HCT116 (cell line): ENCODE results near the gene PTPRC. TPM values are rescaled to one million over a fixed set of nuclear protein-coding genes. Genes with fewer than 3 reads are reported as not detected.

Source experiments
- ATAC-seq: fragments of 200-7000 bp; cut with Tn5 transposase; 2 replicates; pipeline ENCODE4 v1.9.1; 2020; ENCODE audit warnings: mild to moderate bottlenecking, moderate library complexity
- BruUV-seq: library from RNA; stranded (reverse); fragments of 400-500 nt; replicated peaks from 2 replicates; lab custom pipeline; 2021; lab: Mats Ljungman, UMichigan
- CTCF ChIA-PET: fragments of 300-600 bp; sonication (Branson Sonifier 250); formaldehyde crosslinking; loops from one replicate; lab custom pipeline; 2021; ENCODE audit warnings: antibody characterized with exemption; lab: Charles Lee
- POLR2A ChIA-PET: fragments of 300-600, 350-600 bp; sonication (Branson Sonifier 250); formaldehyde crosslinking; loops from one replicate; lab custom pipeline; 2021; ENCODE audit warnings: antibody characterized with exemption; lab: Charles Lee
- RAD21 ChIA-PET, 2 experiments: fragments of 300-600 bp; sonication (Branson Sonifier 250); formaldehyde crosslinking; loops; one replicate each; lab custom pipeline; 2023; ENCODE audit warnings: low total read pairs in 2 of 2; ENCODE audit not compliant: uncharacterized antibody in 2 of 2, unreplicated experiment in 2 of 2, low non-redundant PET in 1 of 2; lab: Charles Lee
- DNase-seq: peaks from one replicate; pipeline ENCODE4 v3.0.0-alpha.2; 2010; ENCODE audit warnings: low read depth, low spot score
- H2AFZ ChIP-seq: fragments of 200-600 bp; shearing (Covaris generic), sonication (generic); 2 replicates; pipeline ENCODE4 v1.6.1; 2017; ENCODE audit warnings: low read depth, mixed run types, mixed read lengths, antibody characterized with exemption, low read length; ENCODE audit not compliant: poor library complexity, severe bottlenecking
- H3K27ac ChIP-seq: 2 replicates; pipeline ENCODE4 v1.5.1; 2012; ENCODE audit warnings: low read depth, low read length
- H3K27me3 ChIP-seq: fragments of 200-600 bp; sonication (generic); 2 replicates; pipeline ENCODE4 v1.6.1; 2016; ENCODE audit warnings: mixed run types, low read length, mixed read lengths; ENCODE audit not compliant: insufficient read depth
- H3K36me3 ChIP-seq, 2 experiments: fragments of 200-500 bp in 1 of 2; fragments of 200-600 bp in 1 of 2; sonication (Bioruptor generic) in 1 of 2; sonication (generic) in 1 of 2; 2 replicates each; pipeline versions ENCODE4 v1.5.1 to v1.6.1; 2014 to 2016; ENCODE audit warnings: low read length in 2 of 2, inconsistent platforms in 1 of 2, mixed read lengths in 1 of 2, mixed run types in 1 of 2; ENCODE audit not compliant: insufficient read depth in 2 of 2, control insufficient read depth in 1 of 2
- H3K4me1 ChIP-seq, 2 experiments: fragments of 200-600 bp in 1 of 2; sonication (generic) in 1 of 2; 2 replicates each; pipeline versions ENCODE4 v1.5.1 to v1.6.1; 2012 to 2017; ENCODE audit warnings: low read length in 2 of 2, inconsistent platforms in 1 of 2, mild to moderate bottlenecking in 1 of 2, mixed read lengths in 1 of 2, mixed run types in 1 of 2, moderate library complexity in 1 of 2; ENCODE audit not compliant: insufficient read depth in 2 of 2, control insufficient read depth in 1 of 2
- H3K4me2 ChIP-seq: fragments of 200-600 bp; sonication (generic); 2 replicates; pipeline ENCODE4 v1.6.1; 2017; ENCODE audit warnings: mixed run types, low read length, mixed read lengths
- H3K4me3 ChIP-seq, 2 experiments: fragments of 200-600 bp in 1 of 2; sonication (generic) in 1 of 2; replicated peaks in 1 of 2; 2 replicates each; pipeline ENCODE4 v1.5.1; 2011 to 2016; ENCODE audit warnings: low read length in 2 of 2, control low read depth in 1 of 2, low read depth in 1 of 2, mild to moderate bottlenecking in 1 of 2, mixed read lengths in 1 of 2, mixed run types in 1 of 2
- H3K79me2 ChIP-seq: fragments of 200-600 bp; sonication (generic); 2 replicates; pipeline ENCODE4 v1.6.1; 2017; ENCODE audit warnings: mild to moderate bottlenecking, mixed run types, low read length, moderate library complexity, mixed read lengths; ENCODE audit not compliant: insufficient read depth
- H3K9ac ChIP-seq: fragments of 200-600 bp; sonication (generic); 2 replicates; pipeline ENCODE4 v1.6.1; 2016; ENCODE audit warnings: low read length, mixed read lengths
- H3K9me2 ChIP-seq: fragments of 200-600 bp; sonication (generic), shearing (Covaris generic); 2 replicates; pipeline ENCODE4 v1.6.1; 2017; ENCODE audit warnings: mixed run types, mild to moderate bottlenecking, moderate library complexity; ENCODE audit not compliant: insufficient read depth
- H3K9me3 ChIP-seq, 2 experiments: fragments of 200-500 bp in 1 of 2; fragments of 200-600 bp in 1 of 2; sonication (Bioruptor generic) in 1 of 2; sonication (generic) in 1 of 2; 2 replicates each; pipeline ENCODE4 v1.6.1; 2014 to 2017; ENCODE audit warnings: low read length in 2 of 2, mixed read lengths in 2 of 2, inconsistent platforms in 1 of 2, low read depth in 1 of 2, mild to moderate bottlenecking in 1 of 2, mixed run types in 1 of 2, moderate library complexity in 1 of 2; ENCODE audit not compliant: control insufficient read depth in 1 of 2, insufficient read depth in 1 of 2
- H4K20me1 ChIP-seq: fragments of 200-600 bp; sonication (generic), shearing (Covaris generic); 2 replicates; pipeline ENCODE4 v1.6.1; 2017; ENCODE audit warnings: mixed run types, mild to moderate bottlenecking, moderate library complexity; ENCODE audit not compliant: insufficient read depth
- ATF3 ChIP-seq: IDR thresholded peaks from 2 replicates; pipeline ENCODE4 v1.6.1; 2012
- CEBPB ChIP-seq: IDR thresholded peaks from 2 replicates; pipeline ENCODE4 v1.6.1; 2012; ENCODE audit warnings: low read depth
- ELF1 ChIP-seq: IDR thresholded peaks from 2 replicates; pipeline ENCODE4 v1.6.1; 2012; ENCODE audit warnings: low read depth, borderline replicate concordance
- EZH2phosphoT487 ChIP-seq: fragments of 200-600 bp; IDR thresholded peaks from 2 replicates; pipeline ENCODE4 v1.6.1; 2018; ENCODE audit warnings: antibody characterized with exemption, borderline replicate concordance
- FOSL1 ChIP-seq: IDR thresholded peaks from 2 replicates; pipeline ENCODE4 v1.6.1; 2012; ENCODE audit warnings: low read depth
- JUND ChIP-seq: IDR thresholded peaks from 2 replicates; pipeline ENCODE4 v1.6.1; 2012
- RAD21 ChIP-seq: IDR thresholded peaks from 2 replicates; pipeline ENCODE4 v1.6.1; 2012; ENCODE audit warnings: low read depth, mild to moderate bottlenecking
- SIN3A ChIP-seq: IDR thresholded peaks from 2 replicates; pipeline ENCODE4 v1.6.1; 2012; ENCODE audit warnings: low read depth
- YY1 ChIP-seq: IDR thresholded peaks from 2 replicates; pipeline ENCODE4 v1.6.1; 2011; ENCODE audit warnings: low read length, low read depth, moderate library complexity, mild to moderate bottlenecking; ENCODE audit not compliant: insufficient replicate concordance; ENCODE audit errors: extremely low read depth
- ZFX ChIP-seq: fragments of 450-650 bp; IDR thresholded peaks from 2 replicates; pipeline ENCODE4 v1.6.1; 2017
- ZNF274 ChIP-seq: fragments of 200-500 bp; sonication (Bioruptor generic); IDR thresholded peaks from 2 replicates; pipeline ENCODE4 v1.6.1; 2014; ENCODE audit warnings: mild to moderate bottlenecking, low read depth, low read length, inconsistent platforms
- intact Hi-C: fragments of 100-400 bp; cut with micrococcal nuclease; formaldehyde crosslinking; loops from 2 replicates; pipeline ENCODE4 v1.10.0; 2022
- total RNA-seq: library from RNA; stranded (reverse); gene quantifications from one replicate; pipeline ENCODE4 v1.2.1, GENCODE V29; 2021; ENCODE audit not compliant: unreplicated experiment
- TF ChIP-seq, protein P1 (sequence below): IDR thresholded peaks from 2 replicates; pipeline ENCODE4 v1.6.1; 2011; ENCODE audit warnings: mild to moderate bottlenecking, low read length, moderate library complexity; ENCODE audit not compliant: insufficient replicate concordance; ENCODE audit errors: extremely low read depth

Gene PTPRC
- total RNA-seq, 1 experiment from 2014 or later, result 1.2 TPM

GRCh38 chr1:198676253-198676652 lies 37.4 kb downstream of the PTPRC start:
- ATAC-seq, result no peak
- H3K9me3 ChIP-seq, result no peaks in the 10 kb centered on the region
- no peak overlapping the region for H3K4me3 ChIP-seq
- RAD21 ChIA-PET, result no interaction called here
- H3K27me3 ChIP-seq, result no peaks in the 10 kb centered on the region
- POLR2A ChIA-PET, result no interaction called here
- H3K36me3 ChIP-seq, result no peaks in the 10 kb centered on the region
- no peak overlapping the region for H3K9ac ChIP-seq
- H3K4me1 ChIP-seq, result peaks cover 0 to 2% of the 10 kb centered on the region in 2 experiments; a peak in 1 of 4 replicates
- H3K79me2 ChIP-seq, result no peaks in the 10 kb centered on the region
- H2AFZ ChIP-seq, result no peak overlapping the region
- no peak overlapping the region for H3K4me2 ChIP-seq
- H3K27ac ChIP-seq, result no peak overlapping the region
- no peaks in the 10 kb centered on the region for H4K20me1 ChIP-seq
- intact Hi-C loops, result no loop called here
- no TSS peak for BruUV-seq
- DNase-seq, result no peak
- no peaks in the 10 kb centered on the region for H3K9me2 ChIP-seq
- TF ChIP-seq FOSL1, result no peak
- CTCF ChIA-PET, result no interaction called here

DNA sequence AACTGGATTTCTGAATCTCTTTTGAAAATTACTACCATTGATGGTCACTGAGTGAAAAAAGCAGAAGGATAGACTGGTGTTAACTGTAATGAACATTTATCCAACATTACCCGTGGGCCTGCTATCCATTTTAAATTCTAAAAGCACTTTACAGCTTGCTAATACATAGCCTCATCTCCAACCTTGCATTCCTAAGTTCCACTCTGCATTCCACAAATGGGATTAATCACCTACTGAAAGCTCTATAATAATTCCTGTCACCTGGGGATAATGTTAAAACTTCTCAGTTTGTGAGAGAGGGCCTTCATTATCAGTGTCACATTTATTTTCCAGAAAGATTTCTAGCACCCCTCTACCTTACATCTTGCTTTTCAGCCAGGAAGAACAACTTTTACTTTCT lies 38.2 kb downstream of the PTPRC start:
- no peaks in the 10 kb centered on the region for H3K9me3 ChIP-seq
- POLR2A ChIA-PET, result no interaction called here
- H3K9me2 ChIP-seq, result no peaks in the 10 kb centered on the region
- CTCF ChIA-PET, result no interaction called here
- BruUV-seq, result no TSS peak
- H3K9ac ChIP-seq, result no peak overlapping the region
- no peaks in the 10 kb centered on the region for H3K79me2 ChIP-seq
- H3K4me2 ChIP-seq, result no peak overlapping the region
- peaks cover 0 to 2% of the 10 kb centered on the region in 2 experiments; a peak in 1 of 4 replicates for H3K4me1 ChIP-seq
- no peak for DNase-seq
- RAD21 ChIA-PET, result no interaction called here
- H3K27me3 ChIP-seq, result no peaks in the 10 kb centered on the region
- ATAC-seq, result no peak
- no peak overlapping the region for H3K27ac ChIP-seq
- intact Hi-C loops, result no loop called here
- no peak overlapping the region for H3K4me3 ChIP-seq
- TF ChIP-seq, protein P1, sequence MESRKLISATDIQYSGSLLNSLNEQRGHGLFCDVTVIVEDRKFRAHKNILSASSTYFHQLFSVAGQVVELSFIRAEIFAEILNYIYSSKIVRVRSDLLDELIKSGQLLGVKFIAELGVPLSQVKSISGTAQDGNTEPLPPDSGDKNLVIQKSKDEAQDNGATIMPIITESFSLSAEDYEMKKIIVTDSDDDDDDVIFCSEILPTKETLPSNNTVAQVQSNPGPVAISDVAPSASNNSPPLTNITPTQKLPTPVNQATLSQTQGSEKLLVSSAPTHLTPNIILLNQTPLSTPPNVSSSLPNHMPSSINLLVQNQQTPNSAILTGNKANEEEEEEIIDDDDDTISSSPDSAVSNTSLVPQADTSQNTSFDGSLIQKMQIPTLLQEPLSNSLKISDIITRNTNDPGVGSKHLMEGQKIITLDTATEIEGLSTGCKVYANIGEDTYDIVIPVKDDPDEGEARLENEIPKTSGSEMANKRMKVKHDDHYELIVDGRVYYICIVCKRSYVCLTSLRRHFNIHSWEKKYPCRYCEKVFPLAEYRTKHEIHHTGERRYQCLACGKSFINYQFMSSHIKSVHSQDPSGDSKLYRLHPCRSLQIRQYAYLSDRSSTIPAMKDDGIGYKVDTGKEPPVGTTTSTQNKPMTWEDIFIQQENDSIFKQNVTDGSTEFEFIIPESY, result no peak
- TF ChIP-seq SIN3A (no peak), ATF3 (no peak), ZFX (no peak), YY1 (no peak), RAD21 (no peak), ELF1 (no peak), JUND (no peak), ZNF274 (no peak), EZH2phosphoT487 (no peak), CEBPB (no peak)
- TF ChIP-seq, all 23 proteins: peak for 0
- Histone ChIP-seq H2AFZ (no peak overlapping the region), H3K36me3 (no peaks in the 10 kb centered on the region), H4K20me1 (no peaks in the 10 kb centered on the region)
